GM12874 (cell line): Measurements from ENCODE around the gene VSX2.

Source experiments
- CTCF ChIP-seq: IDR thresholded peaks from 2 replicates; pipeline ENCODE4 v1.5.1; 2011; ENCODE audit warnings: low read depth, mild to moderate bottlenecking, control low read depth, low read length, moderate library complexity; ENCODE audit not compliant: insufficient read depth

VSX2 gene

GRCh38 chr14:74216671-74217070 is 22.6 kb upstream of the VSX2 start:
- TF ChIP-seq CTCF = no peak

GRCh38 chr14:74217672-74218448 is 21.4 kb upstream of the VSX2 start:
- TF ChIP-seq CTCF = peak; percentile 100

GRCh38 chr14:74218462-74218861 is 20.8 kb upstream of the VSX2 start:
- TF ChIP-seq CTCF = no peak

DNA sequence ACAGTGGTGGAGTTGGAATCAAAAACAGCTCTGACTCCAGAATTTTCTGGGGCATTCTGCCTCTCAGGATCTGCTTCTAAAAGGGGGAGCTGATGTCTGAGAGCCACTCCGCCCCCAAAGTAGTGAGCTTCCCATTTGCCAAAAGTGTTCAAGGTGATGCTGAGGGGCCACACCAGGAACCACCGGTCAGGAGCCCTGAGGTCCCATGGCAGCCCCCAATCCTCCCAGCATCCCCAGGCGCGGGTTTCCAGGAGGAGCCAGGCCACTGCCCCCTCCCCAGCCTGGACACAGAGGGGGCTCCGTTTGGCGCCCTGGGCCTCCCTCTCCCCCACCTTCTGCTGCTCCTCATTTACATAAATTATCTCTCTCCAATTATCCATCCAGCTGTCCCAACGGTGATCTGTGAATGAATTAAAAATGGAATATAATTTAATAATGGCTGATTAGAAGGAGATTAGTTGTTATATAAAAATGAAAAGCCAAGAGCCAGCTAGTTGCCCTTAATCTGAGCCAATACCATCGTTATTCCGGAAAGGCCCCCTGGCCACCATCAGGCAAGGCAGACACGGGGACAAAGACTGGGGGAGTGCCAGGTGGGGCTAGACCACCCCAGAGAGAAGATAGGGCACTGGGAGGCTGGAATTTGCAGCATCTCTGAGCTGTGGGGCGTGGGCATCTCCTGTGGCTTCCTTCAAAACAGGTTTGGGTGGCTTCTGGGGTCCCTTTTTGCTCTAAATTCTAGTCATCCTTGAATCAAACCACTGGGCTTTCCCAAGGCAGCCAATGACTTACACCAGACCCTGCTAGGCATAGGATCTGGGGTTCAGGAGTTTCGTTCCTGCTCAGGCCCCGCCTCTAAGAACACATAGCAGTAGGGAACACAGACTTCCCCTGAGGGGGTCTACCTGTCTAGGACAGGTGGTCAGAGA is 19.7 kb upstream of the VSX2 start:
- no peak for TF ChIP-seq CTCF

GRCh38 chr14:74220991-74221390 is 18.3 kb upstream of the VSX2 start:
- TF ChIP-seq CTCF = no peak

- TF ChIP-seq CTCF = no peak
Measured at GRCh38 chr14:74221741-74222140, 17.5 kb upstream of the VSX2 start.

DNA sequence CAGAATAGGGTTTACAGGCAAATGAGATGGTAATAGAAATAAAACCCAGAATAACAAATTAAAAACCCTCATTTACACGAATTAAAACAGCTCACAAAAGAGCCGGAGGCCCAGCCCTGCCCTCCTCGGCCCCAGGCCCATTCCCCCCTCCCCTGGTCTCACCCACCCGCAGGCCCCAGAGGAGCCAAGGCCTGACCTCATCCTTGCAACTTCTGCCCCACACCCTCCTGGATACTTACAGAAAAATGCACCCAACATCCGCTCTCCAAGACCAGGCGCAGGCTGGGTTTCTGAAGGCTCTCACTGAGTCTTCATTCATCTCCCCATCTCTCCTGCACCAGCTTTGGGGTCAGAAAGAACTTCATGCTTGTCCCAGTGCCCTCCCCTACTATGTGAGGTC is 16.2 kb upstream of the VSX2 start:
- no peak for TF ChIP-seq CTCF
